Measurements from ENCODE around the gene ERG.

- TF ChIP-seq POLR2AphosphoS5 (IDR thresholded peaks at IDR 0.05; ENCODE audit: low read depth, low read length) (no peak), TAF1 (IDR thresholded peaks at IDR 0.05; ENCODE audit: borderline replicate concordance, insufficient read depth, low read length) (no peak), REST (IDR thresholded peaks at IDR 0.05; ENCODE audit: insufficient read depth in 1 of 2, low read depth in 2 of 2, low read length in 2 of 2) (no peak)
Measured at GRCh38 chr21:38469642-38470041, 28.6 kb downstream of the ERG start.
